ENCODE results near the gene CTNNAL1.
"Not testable (repeated sequence)": the region's sequence is repeated elsewhere in the genome, so short reads cannot be mapped to it uniquely, and the experiment has no call there.

The CTNNAL1 gene

DNA sequence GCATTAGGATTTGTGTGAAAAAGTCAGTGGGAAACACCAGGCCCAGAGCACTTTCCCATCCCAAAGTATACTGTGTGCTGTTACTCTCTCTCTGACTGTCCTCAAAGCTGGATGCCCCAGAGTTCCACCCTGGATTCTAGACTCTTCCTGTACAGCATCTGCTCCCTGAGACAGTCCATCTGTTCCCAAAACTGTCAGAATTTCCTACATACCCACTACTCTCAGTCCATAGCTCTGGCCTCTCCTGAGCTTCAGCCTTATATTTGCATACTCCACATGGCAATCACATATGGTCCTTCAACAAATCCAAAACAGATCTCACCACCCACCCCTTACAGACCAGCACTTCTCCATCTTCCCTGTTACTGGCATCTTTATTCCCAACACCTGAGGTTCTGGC, 88.8 kb downstream of the CTNNAL1 start:
- no peak overlapping the region for H3K27ac ChIP-seq
- TF ChIP-seq, protein P1, sequence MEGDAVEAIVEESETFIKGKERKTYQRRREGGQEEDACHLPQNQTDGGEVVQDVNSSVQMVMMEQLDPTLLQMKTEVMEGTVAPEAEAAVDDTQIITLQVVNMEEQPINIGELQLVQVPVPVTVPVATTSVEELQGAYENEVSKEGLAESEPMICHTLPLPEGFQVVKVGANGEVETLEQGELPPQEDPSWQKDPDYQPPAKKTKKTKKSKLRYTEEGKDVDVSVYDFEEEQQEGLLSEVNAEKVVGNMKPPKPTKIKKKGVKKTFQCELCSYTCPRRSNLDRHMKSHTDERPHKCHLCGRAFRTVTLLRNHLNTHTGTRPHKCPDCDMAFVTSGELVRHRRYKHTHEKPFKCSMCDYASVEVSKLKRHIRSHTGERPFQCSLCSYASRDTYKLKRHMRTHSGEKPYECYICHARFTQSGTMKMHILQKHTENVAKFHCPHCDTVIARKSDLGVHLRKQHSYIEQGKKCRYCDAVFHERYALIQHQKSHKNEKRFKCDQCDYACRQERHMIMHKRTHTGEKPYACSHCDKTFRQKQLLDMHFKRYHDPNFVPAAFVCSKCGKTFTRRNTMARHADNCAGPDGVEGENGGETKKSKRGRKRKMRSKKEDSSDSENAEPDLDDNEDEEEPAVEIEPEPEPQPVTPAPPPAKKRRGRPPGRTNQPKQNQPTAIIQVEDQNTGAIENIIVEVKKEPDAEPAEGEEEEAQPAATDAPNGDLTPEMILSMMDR (conservative IDR thresholded peaks at IDR 0.05) = no peak
- TF ChIP-seq ZFX (IDR thresholded peaks at IDR 0.05) = no peak

DNA sequence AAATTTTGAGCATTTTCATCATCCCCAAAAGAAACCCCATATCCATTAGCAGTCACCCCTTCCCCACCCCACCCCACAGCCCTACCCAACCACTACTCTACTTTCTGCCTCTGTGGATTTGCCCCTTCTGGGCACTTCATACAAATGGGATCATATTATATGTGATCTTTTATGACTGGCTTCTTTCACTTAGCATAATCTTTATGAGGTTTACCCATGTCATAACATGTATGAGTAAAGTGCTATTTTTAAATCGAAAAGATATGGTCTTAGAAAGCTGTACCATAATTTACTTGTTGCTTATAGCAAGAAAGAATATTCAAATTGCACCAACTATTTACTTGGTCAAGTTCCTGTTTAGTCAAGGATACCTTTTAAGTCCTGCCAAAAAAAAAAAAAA, 92.1 kb downstream of the CTNNAL1 start:
- TF ChIP-seq, protein P1 (conservative IDR thresholded peaks at IDR 0.05) = no peak
- TF ChIP-seq ZFX (IDR thresholded peaks at IDR 0.05) = no peak
- H3K27ac ChIP-seq = no peak overlapping the region

DNA sequence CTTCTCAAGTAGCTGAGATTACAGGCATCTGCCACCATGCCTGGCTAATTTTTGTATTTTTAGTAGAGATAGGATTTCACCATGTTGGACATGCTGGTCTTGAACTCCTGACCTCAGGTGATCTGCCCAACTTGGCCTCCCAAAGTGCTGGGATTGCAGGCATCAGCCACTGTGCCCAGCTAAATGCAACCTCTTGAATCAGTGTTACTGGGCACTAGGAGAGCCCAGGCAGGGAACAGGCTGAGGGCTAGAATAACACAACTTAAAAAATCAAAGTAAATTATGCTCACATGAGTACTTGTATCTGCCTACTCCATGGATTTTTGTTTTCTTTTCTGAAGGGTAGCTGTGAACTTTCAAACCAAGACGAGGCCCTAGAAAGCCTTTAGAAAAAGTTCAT, 92.9 kb downstream of the CTNNAL1 start:
- not testable (repeated sequence) for H3K27ac ChIP-seq

DNA sequence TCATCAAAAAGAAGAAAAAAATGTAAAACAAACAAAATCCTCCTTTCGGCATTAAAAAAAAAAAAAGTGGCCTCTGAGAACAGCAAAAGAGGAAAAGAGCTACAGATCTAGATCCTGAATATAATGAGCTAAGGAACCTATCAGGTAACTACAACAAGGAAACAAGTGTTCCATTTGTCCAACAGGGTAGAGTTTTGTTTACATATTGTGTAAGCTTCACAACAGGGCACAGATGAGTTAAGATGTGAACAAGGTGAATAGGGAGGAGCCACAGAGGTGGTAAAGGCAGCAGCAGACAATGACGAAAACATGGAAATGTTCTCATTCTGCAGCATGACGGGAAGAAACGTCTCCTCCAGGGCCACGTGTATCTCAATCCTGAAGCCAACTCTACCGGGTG, 93.8 kb downstream of the CTNNAL1 start:
- TF ChIP-seq, protein P1 (conservative IDR thresholded peaks at IDR 0.05) = no peak
- TF ChIP-seq ZFX (IDR thresholded peaks at IDR 0.05) = no peak
- no peak overlapping the region for H3K27ac ChIP-seq

DNA sequence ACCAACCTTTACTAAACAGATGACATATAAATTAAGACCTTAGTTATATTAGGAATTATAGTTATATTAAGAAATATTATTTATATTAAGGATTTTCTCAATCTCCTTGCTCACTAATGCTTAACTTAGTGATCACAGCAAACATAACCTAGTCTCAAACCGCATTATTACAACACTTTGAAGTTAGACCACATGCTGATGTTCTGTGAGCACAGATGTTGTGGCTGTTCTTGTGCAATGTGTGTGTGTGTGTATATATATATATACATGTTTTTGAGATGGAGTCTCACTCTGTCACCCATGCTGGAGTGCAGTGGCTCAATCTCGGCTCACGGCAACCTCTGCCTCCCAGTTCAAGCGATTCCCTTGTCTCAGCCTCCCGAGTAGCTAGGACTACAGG, 99.9 kb downstream of the CTNNAL1 start:
- no peak overlapping the region for H3K27ac ChIP-seq
- TF ChIP-seq ZFX (IDR thresholded peaks at IDR 0.05) = no peak
- TF ChIP-seq, protein P1 (conservative IDR thresholded peaks at IDR 0.05) = no peak

DNA sequence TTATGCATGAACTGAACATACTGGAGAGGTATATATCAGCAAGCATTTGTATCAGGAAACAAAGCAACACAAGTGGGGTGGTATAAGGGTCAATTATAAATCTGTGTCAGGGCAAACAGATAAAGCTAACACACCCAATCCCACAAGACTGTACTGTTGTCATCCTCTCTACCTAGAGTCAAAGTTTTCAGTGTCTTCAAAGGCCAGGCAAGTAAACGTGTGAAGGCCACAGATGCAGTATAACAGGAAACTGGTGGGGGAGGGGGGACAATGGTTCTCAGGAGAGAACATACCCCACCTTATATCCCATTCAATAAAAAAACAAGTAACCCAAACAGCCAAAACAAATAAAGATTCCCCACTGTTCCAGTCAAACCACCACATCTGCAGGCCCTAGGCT, 101.5 kb downstream of the CTNNAL1 start:
- no peak overlapping the region for H3K27ac ChIP-seq
- TF ChIP-seq ZFX (IDR thresholded peaks at IDR 0.05) = no peak
- TF ChIP-seq, protein P1 (conservative IDR thresholded peaks at IDR 0.05) = no peak

DNA sequence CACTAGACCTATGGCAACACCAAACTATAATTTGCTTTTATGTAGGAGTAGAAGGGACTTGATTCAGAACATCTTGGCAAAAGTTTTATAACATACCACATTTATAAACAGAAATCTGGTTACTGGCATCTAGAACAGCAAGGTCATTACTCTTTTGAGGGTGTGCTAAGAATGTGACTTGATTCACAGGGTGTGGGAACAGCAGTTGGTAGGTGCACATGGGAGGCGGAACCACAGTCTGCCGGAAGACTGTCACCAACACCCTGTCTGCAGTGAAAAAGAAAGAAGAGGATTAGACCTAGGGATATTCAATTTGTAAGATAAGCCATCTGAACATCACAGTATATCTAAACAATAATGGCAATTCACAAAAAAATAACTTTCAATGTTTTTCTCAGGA, 102.4 kb downstream of the CTNNAL1 start:
- no peak overlapping the region for H3K27ac ChIP-seq
- no peak for TF ChIP-seq ZFX (IDR thresholded peaks at IDR 0.05)
- TF ChIP-seq, protein P1 (conservative IDR thresholded peaks at IDR 0.05) = no peak

DNA sequence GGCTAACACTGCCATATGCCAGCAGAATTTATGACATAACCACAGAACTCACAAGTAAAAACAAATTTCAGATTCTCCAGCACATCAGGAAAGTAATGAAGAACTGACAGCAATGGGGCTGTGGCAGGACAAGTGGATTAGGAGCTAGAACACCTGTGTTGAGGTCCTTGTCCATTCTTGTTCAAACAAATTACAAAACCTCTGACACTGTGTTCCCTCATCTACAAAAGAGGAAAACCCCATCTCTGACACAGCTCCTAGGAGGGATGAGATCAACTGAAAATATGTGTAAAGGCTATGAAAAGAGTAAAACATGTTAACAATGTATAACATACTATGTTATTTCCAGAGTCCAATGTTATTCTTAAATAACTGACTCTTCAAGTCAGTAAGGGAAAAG, 102.9 kb downstream of the CTNNAL1 start:
- TF ChIP-seq ZFX (IDR thresholded peaks at IDR 0.05) = no peak
- TF ChIP-seq, protein P1 (conservative IDR thresholded peaks at IDR 0.05) = no peak

More for the DNA sequence above, 102.9 kb downstream of the CTNNAL1 start:
- no peak overlapping the region for H3K27ac ChIP-seq

Data from C4-2B (cell line).